Measurements from ENCODE around the gene TRIAP1. TPM values are rescaled to one million over a fixed set of nuclear protein-coding genes. Genes with fewer than 3 reads are reported as not detected.
"Not testable (repeated sequence)": the region's sequence is repeated elsewhere in the genome, so short reads cannot be mapped to it uniquely, and the experiment has no call there.

TRIAP1 gene
- total RNA-seq: 30.7 and 31.9 TPM in 2 replicates

DNA sequence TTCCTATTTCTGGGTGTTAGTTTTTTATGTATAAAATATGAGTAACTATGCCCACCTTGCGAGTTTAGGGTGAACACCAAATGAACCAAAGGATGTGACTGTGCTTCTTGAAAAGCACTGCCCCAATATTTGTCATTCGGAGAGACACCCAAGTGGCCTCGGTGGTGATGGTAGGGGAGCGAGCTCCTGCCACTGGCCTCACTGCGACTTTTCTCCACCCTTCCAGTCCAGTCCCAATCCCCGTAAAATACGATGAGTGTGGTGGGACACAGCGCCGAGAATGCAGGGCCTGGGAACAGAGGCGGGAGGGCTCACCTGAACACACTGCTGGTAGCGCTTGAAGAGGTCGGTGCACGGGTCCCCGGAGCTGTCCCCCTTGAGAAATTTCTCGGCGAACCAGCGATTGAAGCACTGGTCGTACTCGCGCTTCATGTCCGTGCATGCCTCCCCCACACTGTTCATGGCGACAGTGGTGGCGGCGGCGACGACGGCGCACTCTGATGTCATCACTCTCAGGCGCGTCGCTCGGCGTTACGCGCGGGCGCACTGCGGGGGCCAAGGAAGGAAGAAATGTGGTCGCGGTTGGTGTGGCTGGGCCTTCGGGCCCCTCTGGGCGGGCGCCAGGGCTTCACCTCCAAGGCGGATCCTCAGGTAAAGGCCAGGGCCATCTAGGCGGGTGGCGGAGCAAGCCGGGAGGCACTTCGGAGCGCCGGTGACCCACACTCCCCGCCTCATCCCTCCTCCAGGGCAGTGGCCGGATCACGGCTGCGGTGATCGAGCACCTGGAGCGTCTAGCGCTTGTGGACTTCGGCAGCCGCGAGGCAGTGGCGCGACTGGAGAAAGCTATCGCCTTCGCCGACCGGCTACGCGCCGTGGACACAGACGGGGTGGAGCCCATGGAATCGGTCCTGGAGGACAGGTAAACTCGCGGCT, at the start of gene TRIAP1, which contains the start of gene GATC:
TRIAP1 (minus strand) TSS at position 474 of the 933 bp plus-strand sequence; CDS start at position 462, 12 bp downstream.
GATC (plus strand) TSS at position 534 of the 933 bp plus-strand sequence; CDS start at position 571, 37 bp downstream.
- intact Hi-C loops (cut with micrococcal nuclease): loop anchor here (1.0 kb wide), 2 partner anchors 8 to 240 kb away; partner anchors contain the start of gene COX6A1

DNA sequence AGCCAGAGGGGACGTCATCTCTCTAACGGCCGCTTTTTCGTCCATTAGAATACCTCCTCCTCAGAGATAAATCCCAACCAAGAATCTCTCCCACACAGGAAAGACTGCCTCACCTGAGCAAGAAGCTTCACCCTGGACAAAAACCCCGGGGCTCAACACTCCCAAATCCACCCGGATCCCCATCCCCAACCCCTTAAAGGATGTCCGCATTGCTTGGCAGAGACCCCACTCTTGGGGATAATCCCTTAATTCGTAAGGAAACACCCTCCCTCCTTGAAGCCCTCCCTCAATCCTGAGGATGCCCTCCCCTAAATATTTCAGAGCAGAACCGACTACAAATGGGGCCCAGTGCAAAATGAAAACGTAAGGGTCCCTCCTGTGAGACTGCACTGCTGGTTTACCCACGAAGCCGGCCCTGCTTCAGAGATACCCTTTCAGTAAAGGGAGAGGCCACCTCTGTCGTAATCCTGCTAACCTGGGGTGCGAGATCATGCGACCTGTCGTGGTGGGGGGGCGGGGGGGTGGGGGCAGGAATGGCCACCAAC, 49.1 kb upstream of the TRIAP1 start:
- intact Hi-C loops (cut with micrococcal nuclease): loop anchor here (1.0 kb wide), 1 partner anchor 26 kb away; the partner anchor contains the start of gene SRSF9

DNA sequence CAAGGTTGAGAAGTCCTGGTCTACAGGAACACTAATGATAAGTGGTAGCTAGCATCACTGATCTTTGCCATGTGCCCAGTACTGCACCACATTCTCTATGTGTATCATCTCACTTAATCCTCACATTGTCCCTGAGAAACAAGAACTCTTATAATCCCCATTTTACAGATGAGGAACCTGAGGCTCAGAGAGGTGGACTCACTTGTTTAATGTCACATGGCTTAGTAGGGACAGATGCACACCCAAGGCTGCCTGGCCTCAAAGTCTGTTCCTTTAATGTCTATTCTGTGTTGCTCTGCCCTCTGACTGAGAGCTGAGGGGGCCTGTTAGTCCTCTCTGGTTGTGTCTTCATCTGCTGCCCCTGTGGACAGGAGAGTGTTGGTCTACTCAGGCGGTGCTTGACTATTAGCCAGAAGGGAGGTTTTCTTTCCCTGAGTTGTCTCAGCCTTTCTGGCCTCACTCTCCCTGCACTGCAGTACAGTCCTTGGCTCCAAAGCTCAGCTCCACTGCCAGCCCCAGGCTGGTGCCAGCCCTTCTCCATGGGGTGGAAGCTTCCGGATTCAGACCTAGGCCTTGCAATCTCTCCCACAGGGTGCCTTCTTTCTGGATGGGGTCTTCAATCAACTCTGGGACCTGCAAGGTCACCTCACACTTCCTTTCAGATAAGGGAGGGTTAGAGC, 44.8 kb upstream of the TRIAP1 start:
- intact Hi-C loops (cut with micrococcal nuclease): no loop called here

DNA sequence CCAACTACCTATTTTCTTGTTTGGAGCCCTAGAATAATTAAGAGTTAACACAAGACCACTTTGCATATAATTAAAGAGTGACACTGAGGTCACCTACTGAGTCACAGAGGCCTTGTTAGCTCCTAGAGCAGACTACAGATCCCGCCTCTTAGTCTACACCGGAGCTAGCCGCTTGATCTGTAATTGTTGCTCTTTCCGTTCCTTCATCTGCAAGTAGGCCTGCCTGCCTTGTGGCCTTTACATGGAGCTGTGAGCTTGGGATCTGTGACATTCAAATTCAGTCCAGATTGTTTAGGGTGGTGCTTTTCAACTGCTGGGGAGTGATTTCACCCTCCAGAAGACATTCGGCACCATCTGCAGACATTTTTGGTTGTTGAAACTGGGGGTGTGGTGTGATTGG, 44.1 kb upstream of the TRIAP1 start:
- intact Hi-C loops (cut with micrococcal nuclease): no loop called here

DNA sequence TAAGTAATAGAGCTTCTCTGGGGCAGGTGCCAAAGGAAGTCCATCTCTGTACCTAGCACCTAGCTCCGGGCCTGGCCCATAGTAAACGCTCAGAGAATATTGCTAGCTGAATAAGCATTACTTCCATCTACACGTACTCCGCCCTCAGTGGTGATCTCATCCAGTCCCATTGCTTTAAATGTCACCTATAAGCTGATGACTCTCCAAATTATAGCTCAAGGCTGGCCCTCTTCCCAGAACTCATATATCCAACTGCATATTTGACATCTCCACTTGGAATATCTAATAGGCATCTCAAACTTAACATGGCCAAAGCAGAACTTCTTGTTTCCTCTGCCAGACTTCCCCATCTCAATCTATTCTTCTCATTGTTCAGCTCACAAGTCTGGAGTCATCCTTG, 42.8 kb upstream of the TRIAP1 start:
- intact Hi-C loops (cut with micrococcal nuclease): no loop called here

DNA sequence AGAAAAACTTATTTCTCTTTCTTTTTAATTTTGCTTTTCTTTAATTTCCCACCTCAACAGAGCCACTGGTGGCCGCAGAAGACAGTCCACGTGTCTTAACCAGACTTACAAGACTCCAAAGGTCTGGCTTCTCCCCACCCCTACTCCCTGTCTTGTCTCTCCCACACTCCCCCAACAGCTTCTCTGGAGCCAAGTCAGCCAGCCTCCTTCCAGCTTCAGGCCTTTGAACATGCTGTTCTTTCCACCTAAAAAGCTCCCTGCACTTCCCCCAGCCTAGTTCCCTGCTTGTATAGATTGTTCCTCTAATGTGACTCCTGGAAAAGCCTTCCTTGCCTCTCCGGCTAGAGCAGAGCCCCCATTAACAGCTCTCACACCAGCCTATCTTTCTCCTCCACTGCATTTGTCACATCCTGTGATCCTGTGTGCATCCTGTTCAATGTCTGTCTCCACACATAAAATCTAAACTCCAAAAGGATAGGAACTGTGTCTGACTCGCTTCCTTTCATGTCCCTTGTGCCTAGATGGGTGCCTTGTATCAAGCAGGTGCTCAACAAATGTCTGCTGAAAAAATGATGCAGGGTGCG, 42.0 kb upstream of the TRIAP1 start:
- intact Hi-C loops (cut with micrococcal nuclease): no loop called here

DNA sequence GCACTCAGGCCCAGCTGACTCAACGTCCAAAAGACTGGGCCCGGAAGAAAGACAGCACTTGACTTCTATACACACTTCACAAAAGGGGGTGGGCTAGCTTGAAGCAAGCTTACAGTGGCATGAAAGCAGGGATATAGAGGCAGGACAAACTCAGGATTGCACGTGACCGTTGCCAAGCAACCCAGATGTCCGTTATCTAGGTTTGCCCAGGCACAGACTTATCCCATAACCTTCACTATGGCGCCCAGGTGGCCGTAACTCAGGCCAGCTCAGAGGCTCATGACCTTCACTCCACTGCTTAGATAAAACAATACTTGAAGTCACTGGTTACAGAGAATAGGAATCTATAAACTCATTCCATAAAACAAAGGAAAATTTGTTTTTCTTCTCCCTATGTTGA, 41.4 kb upstream of the TRIAP1 start:
- intact Hi-C loops (cut with micrococcal nuclease): not testable (repeated sequence)

DNA sequence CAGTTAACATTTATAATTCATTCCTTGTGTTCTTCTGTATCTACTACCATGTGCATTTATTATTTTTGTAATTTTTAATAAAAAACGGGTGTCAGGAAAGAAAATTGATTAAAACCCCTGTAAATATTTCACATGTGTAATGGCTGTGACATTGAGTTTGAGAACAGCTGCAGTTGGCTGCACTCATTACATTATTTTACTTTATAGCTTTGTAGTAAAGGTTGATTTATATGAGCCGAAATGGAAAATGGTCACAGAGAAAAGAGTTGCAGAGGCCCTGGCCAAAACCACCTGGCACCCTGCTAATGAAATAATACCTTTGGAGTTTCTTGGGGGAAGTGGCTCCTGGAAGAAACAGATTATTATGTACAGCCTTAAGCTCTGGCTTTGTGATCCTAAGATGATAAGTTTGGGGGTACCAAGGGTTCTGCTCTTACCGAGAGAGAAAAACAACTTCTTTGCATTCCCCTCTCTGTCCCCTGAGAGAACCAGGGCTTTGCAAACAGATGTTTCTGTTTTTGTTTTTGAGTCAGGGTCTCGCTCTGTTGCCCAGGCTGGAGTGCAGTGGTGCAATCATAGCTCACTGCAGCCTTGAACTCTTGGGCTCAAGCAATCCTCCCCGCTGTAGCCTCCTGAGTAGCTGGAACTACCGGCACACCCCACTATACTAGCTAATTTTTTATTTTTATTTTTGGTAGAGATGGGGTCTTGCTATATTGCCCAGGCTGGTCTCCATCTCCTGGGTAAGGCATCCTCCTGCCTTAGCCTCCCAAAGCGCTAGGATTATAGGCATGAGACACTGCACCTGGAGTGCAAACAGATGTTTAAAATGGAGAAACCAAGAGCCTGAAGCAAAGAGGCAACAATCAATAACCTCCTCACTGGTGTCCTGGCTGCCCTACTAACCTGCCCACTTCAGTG, 40.0 kb upstream of the TRIAP1 start:
- intact Hi-C loops (cut with micrococcal nuclease): no loop called here

DNA sequence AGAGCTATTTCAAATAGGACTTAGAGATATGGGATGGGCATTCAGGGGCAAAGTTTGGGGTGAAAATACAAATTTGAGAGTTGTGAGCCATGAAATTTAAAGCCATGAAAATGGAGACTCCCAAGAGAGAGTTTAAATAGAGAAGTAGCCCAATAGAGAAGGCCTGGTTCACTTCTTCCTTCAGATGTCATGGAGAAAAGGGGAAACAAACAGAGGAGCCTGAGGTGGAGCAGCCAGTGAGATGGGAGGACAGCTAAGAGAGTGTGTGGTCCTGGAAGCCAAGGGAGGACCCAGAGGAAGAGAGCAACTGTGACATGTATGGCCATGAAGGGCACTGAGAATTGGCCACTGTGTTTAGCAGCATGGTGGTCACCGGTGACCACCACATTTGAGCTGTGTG, 37.4 kb upstream of the TRIAP1 start:
- intact Hi-C loops (cut with micrococcal nuclease): no loop called here

DNA sequence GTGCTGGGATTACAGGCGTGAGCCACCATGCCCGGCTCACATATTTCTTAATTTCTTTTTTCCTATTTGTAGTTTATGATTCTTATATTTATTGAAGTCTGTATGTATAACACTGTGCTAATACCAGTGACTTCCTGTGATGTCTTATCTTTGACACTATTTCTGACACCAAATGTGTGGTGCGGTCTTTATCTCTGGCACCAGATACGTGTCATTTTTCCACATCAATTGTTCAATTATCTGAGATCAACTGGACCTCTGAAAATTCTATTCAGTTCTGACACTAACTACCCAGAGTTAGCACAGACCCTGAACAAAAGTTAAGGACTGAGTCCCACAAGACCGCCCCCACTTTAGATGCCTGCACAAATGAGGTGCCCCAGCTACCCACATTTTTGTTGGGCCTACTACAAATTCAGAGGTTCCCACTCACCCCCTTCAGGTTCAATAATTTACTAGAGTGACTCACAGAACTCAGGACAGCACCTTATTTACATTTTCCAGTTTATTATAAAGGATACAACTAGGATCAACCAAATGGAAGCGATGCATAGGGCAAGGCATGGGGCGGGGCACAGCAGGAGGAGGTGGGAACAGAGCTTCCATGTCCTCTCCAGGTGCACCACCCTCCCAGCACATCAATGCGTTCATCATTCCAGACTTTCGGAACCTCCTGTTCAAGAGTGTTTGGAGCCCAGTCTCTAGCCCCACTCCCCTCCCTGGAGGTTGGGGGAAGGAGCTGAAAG, 35.0 kb upstream of the TRIAP1 start:
- intact Hi-C loops (cut with micrococcal nuclease): no loop called here

DNA sequence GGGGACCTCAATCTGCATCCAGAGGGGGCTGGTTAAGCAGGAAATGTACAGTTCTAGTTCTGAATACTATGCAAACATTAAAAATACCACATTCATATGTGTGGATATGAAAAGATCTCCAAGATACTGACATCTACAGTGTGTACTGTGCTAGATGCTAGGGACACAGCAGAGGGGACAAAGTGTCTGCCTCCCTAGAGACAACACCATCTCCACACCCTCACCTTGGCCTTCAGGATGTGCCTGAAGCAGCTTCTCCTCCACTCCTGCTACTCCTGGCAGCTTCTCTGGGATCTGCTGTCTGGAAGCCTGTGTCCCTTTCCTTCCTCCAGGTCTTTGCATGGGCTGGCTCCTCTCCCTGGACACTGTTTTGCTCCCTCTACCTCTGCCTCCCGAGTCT, 34.0 kb upstream of the TRIAP1 start:
- intact Hi-C loops (cut with micrococcal nuclease): no loop called here

DNA sequence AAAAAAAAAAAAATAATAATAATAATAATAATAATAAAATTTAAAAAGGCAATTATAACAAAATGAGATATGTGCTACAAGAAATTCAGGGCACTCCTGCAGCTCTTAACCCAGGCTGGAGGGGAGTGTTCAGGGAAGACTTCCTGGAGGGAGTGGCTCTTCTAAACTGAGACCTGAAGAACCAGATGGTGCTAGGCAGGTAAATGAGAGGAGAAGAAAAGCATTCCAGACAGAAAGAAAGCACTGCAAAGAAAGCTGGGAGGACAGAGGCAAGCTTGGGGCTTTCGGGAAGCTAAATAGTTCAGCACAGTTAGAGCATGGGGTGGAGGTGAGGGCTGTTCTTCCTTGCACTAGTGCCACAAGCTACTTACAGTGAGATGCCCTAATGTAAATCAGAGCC, 33.3 kb upstream of the TRIAP1 start:
- intact Hi-C loops (cut with micrococcal nuclease): no loop called here

DNA sequence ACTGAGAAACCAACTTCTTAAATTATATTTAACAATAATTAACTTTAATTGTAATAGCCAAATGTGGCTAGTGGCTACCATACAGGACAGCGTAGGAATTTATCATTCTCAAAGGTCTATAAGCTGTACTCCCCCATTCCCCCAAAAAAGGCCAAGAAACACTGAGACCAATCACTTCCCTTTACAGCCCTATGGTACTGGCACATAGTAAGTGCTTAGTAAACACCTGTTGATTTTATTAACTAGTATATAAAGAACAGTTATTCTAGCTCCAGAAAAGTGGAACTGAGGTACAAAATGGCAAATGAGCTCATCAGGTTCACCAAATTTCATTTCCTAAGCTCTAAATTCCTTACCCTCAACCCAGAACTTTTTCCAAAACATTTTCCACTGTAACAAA, 29.5 kb upstream of the TRIAP1 start:
- intact Hi-C loops (cut with micrococcal nuclease): no loop called here

DNA sequence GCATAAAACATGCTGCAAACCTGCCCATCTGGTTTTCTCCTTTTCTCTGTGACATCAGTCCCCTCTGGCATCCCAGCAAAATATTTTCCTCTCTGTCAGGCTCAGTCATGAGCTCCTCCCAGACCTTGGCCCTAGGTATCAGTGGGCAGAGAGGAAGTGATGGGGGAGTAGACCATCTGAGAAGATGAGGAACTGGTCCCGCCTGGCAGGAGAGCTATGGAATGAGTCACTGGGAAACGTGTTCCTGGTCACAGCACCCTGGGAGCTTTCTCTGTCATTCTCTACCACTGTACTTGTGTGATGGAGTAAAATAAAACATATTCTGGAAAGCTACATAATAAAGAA, 28.4 kb upstream of the TRIAP1 start:
- intact Hi-C loops (cut with micrococcal nuclease): no loop called here

DNA sequence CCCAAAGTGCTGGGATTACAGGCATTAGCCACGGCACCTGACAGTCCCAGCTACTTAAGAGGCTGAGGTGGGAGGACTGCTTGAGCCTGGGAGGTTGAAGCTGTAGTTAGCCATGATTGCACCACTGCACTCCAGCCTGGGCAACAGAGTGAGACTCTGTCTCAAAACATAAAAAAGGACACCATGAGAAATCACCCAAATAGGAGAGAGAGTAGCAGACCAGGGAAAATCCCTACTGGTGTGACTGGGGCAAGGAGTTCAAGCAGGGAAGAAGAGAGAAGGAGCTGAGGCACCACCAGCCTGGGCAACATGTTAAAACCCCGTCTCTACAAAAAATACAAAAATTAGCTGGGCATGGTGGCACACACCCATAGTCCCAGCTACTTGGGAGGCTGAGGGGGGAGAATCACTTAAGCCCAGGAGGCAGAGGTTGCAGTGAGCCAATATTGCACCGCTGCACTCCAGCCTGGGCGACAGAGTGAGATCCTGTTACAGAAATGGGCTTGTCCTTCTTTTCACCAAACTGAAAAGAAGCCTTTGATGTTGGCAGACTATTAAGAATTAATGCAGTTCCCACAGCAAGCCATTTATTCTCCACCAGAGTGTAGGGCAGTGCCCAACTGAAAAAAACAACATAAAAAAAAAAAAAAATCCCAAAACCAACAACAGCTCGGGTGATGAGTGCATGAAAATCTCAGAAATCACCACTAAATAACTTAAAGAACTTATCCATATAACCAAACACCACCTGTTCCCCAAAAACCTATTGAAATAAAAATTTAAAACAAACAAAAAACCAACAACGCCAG, 27.8 kb upstream of the TRIAP1 start:
- intact Hi-C loops (cut with micrococcal nuclease): no loop called here

DNA sequence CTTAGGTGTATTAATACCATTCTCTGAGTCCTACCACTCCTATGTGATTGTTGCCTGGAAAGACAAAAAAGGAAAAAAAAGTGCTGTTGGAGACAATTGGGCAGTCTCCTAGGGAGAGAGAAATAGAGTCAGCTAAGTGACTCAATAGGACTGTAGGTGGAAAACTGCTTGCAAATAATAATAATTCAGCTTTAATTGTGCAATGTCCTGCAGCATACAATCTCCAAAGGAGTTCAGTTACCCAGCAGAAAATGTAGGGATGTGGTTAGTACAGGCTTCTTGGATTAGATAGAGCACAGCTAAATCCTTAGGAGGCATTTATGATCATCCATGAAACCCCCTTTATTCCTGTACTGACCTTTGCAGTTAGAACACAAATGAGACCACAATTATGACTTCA, 26.3 kb upstream of the TRIAP1 start:
- intact Hi-C loops (cut with micrococcal nuclease): no loop called here

DNA sequence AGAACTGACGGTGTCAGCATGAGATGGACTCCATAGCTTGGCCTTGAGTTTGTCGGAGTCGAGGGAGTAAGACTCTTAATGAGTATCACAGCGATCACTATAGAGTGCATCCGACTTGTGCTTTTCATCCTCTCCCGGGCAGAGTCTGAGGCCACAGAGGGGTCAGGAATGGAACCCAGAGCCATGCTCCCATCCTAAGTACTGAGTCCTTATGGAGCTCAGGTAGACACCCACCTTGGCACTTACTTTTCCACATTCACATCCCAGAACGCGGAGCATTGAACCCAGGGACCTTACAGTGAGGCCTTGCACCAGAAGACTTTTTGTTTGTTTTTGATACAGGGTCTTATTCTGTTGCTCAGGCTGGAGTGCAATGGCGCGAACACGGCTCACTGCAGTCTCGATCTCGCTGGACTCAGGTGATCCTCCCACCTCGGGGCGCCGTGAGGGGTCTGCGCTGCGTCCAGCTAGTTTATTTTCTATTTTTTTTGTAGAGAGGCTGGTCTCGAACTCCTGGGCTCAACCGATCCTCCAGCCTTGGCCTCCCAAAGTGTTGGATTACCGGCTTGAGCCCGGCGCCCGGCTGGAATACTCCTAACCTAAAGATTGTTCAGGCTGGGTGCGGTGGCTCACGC, 24.1 kb upstream of the TRIAP1 start:
- intact Hi-C loops (cut with micrococcal nuclease): no loop called here

DNA sequence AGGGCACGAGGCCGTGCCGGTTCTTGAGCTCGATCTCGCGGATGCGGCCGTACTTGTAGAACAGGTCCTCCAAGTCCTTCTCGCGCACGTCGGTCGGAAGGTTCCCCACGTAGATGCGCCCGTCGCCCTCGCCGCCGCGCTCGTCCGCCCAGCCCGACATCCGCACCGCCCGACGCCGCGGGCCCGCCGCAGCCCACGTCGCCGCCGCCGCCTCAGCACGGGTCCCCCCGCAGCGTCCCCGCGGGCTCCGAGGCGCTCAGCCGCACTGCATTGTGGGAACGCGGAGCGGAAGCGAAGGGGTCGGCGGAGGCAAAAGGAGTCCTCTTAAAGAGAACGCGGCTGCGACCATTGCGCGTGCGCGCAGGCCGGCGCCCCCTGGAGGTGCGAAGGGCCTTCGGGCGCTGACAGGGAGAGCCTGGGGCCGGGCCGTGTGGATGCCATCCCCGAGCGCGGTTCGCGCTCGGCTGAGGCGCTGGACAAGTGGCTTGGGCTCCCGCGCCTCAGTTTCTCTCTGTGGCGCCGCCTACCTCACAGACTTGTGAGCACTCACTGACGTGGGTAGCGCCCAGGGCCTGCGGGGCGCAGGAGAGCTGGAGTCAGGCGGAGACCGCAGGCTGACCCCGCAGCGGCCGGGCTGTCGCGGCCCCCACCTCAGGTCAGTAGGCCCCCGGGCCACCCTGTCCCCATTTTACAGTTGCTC, 23.4 kb upstream of the TRIAP1 start, which contains the start of gene SRSF9:
SRSF9 (minus strand) TSS at position 299 of the 700 bp plus-strand sequence; CDS start at position 160, 139 bp downstream.
- intact Hi-C loops (cut with micrococcal nuclease): loop anchor here (1.0 to 5.0 kb wide), 7 partner anchors 15 to 218 kb away; partner anchors contain the start of genes COQ5, COX6A1 and MLEC
